Measurements from ENCODE around the gene CSNK1G2.

GRCh38 chr19:1925544-1925943 is 15.4 kb upstream of the CSNK1G2 start:
- TF ChIP-seq POLR2A (IDR thresholded peaks at IDR 0.05) (no peak), POLR2AphosphoS5 (IDR thresholded peaks at IDR 0.05; ENCODE audit: insufficient read depth in 1 of 2, low read depth in 1 of 2) (no peak)

Data from vagina (tissue), 2 donors.